Cerebellar nuclear complex (tissue), 1 donor: ENCODE measurements around the gene NUP50.

ENCODE experiments used
- DNase-seq, 2 experiments: peaks; one replicate each; lab custom pipeline; 2025; lab: John Stamatoyannopoulos, UW

Gene NUP50

GRCh38 chr22:45210577-45210976 is 46.9 kb downstream of the NUP50 start:
- DNase-seq: no peak

- no peak for DNase-seq
Measured at GRCh38 chr22:45210991-45211390, 47.3 kb downstream of the NUP50 start.

- no peak for DNase-seq
Measured at GRCh38 chr22:45211435-45211834, 47.7 kb downstream of the NUP50 start.

- no peak for DNase-seq
Measured at GRCh38 chr22:45211848-45212247, 48.1 kb downstream of the NUP50 start.

GRCh38 chr22:45212306-45212709 is 48.6 kb downstream of the NUP50 start:
- DNase-seq: no peak

- DNase-seq: no peak
Measured at GRCh38 chr22:45212992-45213751, 49.4 kb downstream of the NUP50 start.

- no peak for DNase-seq
Measured at GRCh38 chr22:45216133-45217003, 52.6 kb downstream of the NUP50 start.

- DNase-seq: no peak
Measured at GRCh38 chr22:45217345-45217744, 53.6 kb downstream of the NUP50 start.

GRCh38 chr22:45217806-45218205 is 54.1 kb downstream of the NUP50 start:
- no peak for DNase-seq

GRCh38 chr22:45218976-45219375 is 55.3 kb downstream of the NUP50 start:
- no peak for DNase-seq

- DNase-seq: no peak
Measured at GRCh38 chr22:45221201-45221600, 57.5 kb downstream of the NUP50 start.

- no peak for DNase-seq
Measured at GRCh38 chr22:45223304-45224117, 59.8 kb downstream of the NUP50 start.

GRCh38 chr22:45224331-45224730 is 60.6 kb downstream of the NUP50 start:
- DNase-seq: no peak

- no peak for DNase-seq
Measured at GRCh38 chr22:45224988-45225731, 61.4 kb downstream of the NUP50 start.

- DNase-seq: no peak
Measured at GRCh38 chr22:45225732-45226502, 62.2 kb downstream of the NUP50 start.

GRCh38 chr22:45226503-45227186 is 62.9 kb downstream of the NUP50 start:
- DNase-seq: no peak

- no peak for DNase-seq
Measured at GRCh38 chr22:45227645-45228400, 64.1 kb downstream of the NUP50 start.

- DNase-seq: no peak
Measured at GRCh38 chr22:45228401-45228754, 64.7 kb downstream of the NUP50 start.

GRCh38 chr22:45229181-45229580 is 65.5 kb downstream of the NUP50 start:
- DNase-seq: no peak
